HEK293 (cell line): ENCODE measurements around the gene MTUS2.

ENCODE experiments used
- CTCF ChIA-PET: fragments of 350-600 bp; formaldehyde crosslinking; extraction: SDS; loops from one replicate; lab custom pipeline; 2021; ENCODE audit warnings: antibody characterized with exemption; lab: Yijun Ruan, JAX
- POLR2A ChIA-PET: fragments of 300-600 bp; formaldehyde crosslinking; extraction: SDS; loops from one replicate; lab custom pipeline; 2020; ENCODE audit warnings: antibody characterized with exemption, inconsistent platforms; lab: Yijun Ruan, JAX
- H3K27ac ChIP-seq: fragments of 200-500 bp; sonication (Bioruptor generic); 2 replicates; pipeline ENCODE4 v1.5.1; 2014; ENCODE audit warnings: low read depth, low read length, control low read depth, inconsistent platforms; ENCODE audit errors: extremely low read depth
- H3K36me3 ChIP-seq, 2 experiments: fragments of 200-500 bp in 1 of 2; sonication (Bioruptor generic) in 1 of 2; 1 replicate in 1 of 2; 2 replicates in 1 of 2; pipeline ENCODE4 v1.5.1; 2014 to 2017; ENCODE audit warnings: inconsistent platforms in 2 of 2, low read length in 2 of 2; ENCODE audit not compliant: control insufficient read depth in 2 of 2, insufficient read depth in 1 of 2
- H3K4me1 ChIP-seq: fragments of 200-500 bp; sonication (Bioruptor generic); 2 replicates; pipeline ENCODE4 v1.5.1; 2014; ENCODE audit warnings: mild to moderate bottlenecking, low read length, inconsistent platforms; ENCODE audit not compliant: control insufficient read depth, insufficient read depth
- H3K4me3 ChIP-seq: 2 replicates; pipeline ENCODE4 v1.5.1; 2011; ENCODE audit warnings: low read depth, mild to moderate bottlenecking, control low read depth, low read length, moderate library complexity
- H3K9me3 ChIP-seq: fragments of 200-500 bp; sonication (Bioruptor generic); 2 replicates; pipeline ENCODE4 v1.5.1; 2014; ENCODE audit warnings: low read depth, low read length, inconsistent platforms; ENCODE audit not compliant: control insufficient read depth, insufficient read depth
- BCL11B ChIP-seq: fragments of 450-650 bp; formaldehyde crosslinking; IDR thresholded peaks from 2 replicates; pipeline ENCODE4 v1.5.1; 2016; ENCODE audit warnings: low read depth, missing biosample characterization, missing genetic modification characterization
- IKZF3 ChIP-seq: fragments of 450-650 bp; IDR thresholded peaks from 2 replicates; pipeline ENCODE4 v1.5.0; 2018; ENCODE audit warnings: missing biosample characterization, mild to moderate bottlenecking, missing genetic modification characterization, moderate library complexity
- KLF16 ChIP-seq: fragments of 450-650 bp; formaldehyde crosslinking; IDR thresholded peaks from 2 replicates; pipeline ENCODE4 v1.5.1; 2017; ENCODE audit warnings: missing biosample characterization, missing genetic modification characterization
- REPIN1 ChIP-seq: fragments of 450-650 bp; formaldehyde crosslinking; IDR thresholded peaks from 2 replicates; pipeline ENCODE4 v1.5.1; 2017; ENCODE audit warnings: missing biosample characterization, missing genetic modification characterization, low read depth
- ZFP37 ChIP-seq: fragments of 450-650 bp; formaldehyde crosslinking; IDR thresholded peaks from 2 replicates; pipeline ENCODE4 v1.5.1; 2016; ENCODE audit warnings: missing biosample characterization, missing genetic modification characterization
- ZNF19 ChIP-seq: fragments of 450-650 bp; formaldehyde crosslinking; IDR thresholded peaks from 2 replicates; pipeline ENCODE4; 2016; ENCODE audit warnings: missing biosample characterization, missing genetic modification characterization, low read depth
- ZNF214 ChIP-seq: fragments of 450-650 bp; formaldehyde crosslinking; IDR thresholded peaks from 2 replicates; pipeline ENCODE4 v1.5.1; 2017; ENCODE audit warnings: missing biosample characterization, mild to moderate bottlenecking, missing genetic modification characterization, borderline replicate concordance
- ZNF221 ChIP-seq: fragments of 450-650 bp; formaldehyde crosslinking; IDR thresholded peaks from 2 replicates; pipeline ENCODE4 v1.5.1; 2017; ENCODE audit warnings: missing biosample characterization, missing genetic modification characterization, borderline replicate concordance
- ZNF354C ChIP-seq: fragments of 450-650 bp; formaldehyde crosslinking; IDR thresholded peaks from 2 replicates; pipeline ENCODE4 v1.5.1; 2016; ENCODE audit warnings: missing biosample characterization, missing genetic modification characterization, low read depth, borderline replicate concordance
- ZNF398 ChIP-seq: fragments of 450-650 bp; formaldehyde crosslinking; IDR thresholded peaks from 2 replicates; pipeline ENCODE4 v1.5.1; 2017; ENCODE audit warnings: missing biosample characterization, missing genetic modification characterization
- ZNF426 ChIP-seq: fragments of 450-650 bp; formaldehyde crosslinking; IDR thresholded peaks from 2 replicates; pipeline ENCODE4 v1.5.1; 2017; ENCODE audit warnings: missing biosample characterization, missing genetic modification characterization, mild to moderate bottlenecking, inconsistent platforms, moderate library complexity
- ZNF488 ChIP-seq: fragments of 450-650 bp; formaldehyde crosslinking; IDR thresholded peaks from 2 replicates; pipeline ENCODE4 v1.5.1; 2016; ENCODE audit warnings: missing biosample characterization, missing genetic modification characterization
- ZNF544 ChIP-seq: fragments of 450-650 bp; formaldehyde crosslinking; IDR thresholded peaks from 2 replicates; pipeline ENCODE4 v1.5.0; 2017; ENCODE audit warnings: missing biosample characterization, missing genetic modification characterization
- ZNF610 ChIP-seq: fragments of 450-650 bp; formaldehyde crosslinking; IDR thresholded peaks from 2 replicates; pipeline ENCODE4 v1.5.1; 2016; ENCODE audit warnings: missing biosample characterization, missing genetic modification characterization, borderline replicate concordance
- ZNF660 ChIP-seq: fragments of 450-650 bp; IDR thresholded peaks from 2 replicates; pipeline ENCODE4 v1.5.1; 2018; ENCODE audit warnings: missing biosample characterization, mild to moderate bottlenecking, missing genetic modification characterization
- ZNF677 ChIP-seq: fragments of 450-650 bp; IDR thresholded peaks from 2 replicates; pipeline ENCODE4 v1.5.0; 2018; ENCODE audit warnings: missing biosample characterization, mild to moderate bottlenecking, missing genetic modification characterization, moderate library complexity
- ZNF791 ChIP-seq: fragments of 450-650 bp; formaldehyde crosslinking; IDR thresholded peaks from 2 replicates; pipeline ENCODE4 v1.5.1; 2016; ENCODE audit warnings: missing biosample characterization, missing genetic modification characterization
- ZNF837 ChIP-seq: fragments of 450-650 bp; formaldehyde crosslinking; IDR thresholded peaks from 2 replicates; pipeline ENCODE4 v1.5.1; 2016; ENCODE audit warnings: missing biosample characterization, missing genetic modification characterization
- ZXDB ChIP-seq: fragments of 450-650 bp; formaldehyde crosslinking; IDR thresholded peaks from 2 replicates; pipeline ENCODE4 v1.5.1; 2016; ENCODE audit warnings: missing biosample characterization, missing genetic modification characterization
- TF ChIP-seq, protein P1 (sequence below): fragments of 450-650 bp; formaldehyde crosslinking; conservative IDR thresholded peaks from 2 replicates; pipeline ENCODE4 v1.5.1; 2016; ENCODE audit warnings: low read depth, missing biosample characterization, missing genetic modification characterization
- TF ChIP-seq, protein P2 (sequence below): fragments of 450-650 bp; formaldehyde crosslinking; IDR thresholded peaks from 2 replicates; pipeline ENCODE4 v1.5.1; 2016; ENCODE audit warnings: missing biosample characterization, missing genetic modification characterization
- TF ChIP-seq, protein P3 (sequence below): fragments of 450-650 bp; formaldehyde crosslinking; IDR thresholded peaks from 2 replicates; pipeline ENCODE4 v1.5.1; 2016; ENCODE audit warnings: missing biosample characterization, missing genetic modification characterization

Gene MTUS2

GRCh38 chr13:29545988-29546387 is 725.8 kb downstream of the MTUS2 start (continued):
- TF ChIP-seq, protein P1, sequence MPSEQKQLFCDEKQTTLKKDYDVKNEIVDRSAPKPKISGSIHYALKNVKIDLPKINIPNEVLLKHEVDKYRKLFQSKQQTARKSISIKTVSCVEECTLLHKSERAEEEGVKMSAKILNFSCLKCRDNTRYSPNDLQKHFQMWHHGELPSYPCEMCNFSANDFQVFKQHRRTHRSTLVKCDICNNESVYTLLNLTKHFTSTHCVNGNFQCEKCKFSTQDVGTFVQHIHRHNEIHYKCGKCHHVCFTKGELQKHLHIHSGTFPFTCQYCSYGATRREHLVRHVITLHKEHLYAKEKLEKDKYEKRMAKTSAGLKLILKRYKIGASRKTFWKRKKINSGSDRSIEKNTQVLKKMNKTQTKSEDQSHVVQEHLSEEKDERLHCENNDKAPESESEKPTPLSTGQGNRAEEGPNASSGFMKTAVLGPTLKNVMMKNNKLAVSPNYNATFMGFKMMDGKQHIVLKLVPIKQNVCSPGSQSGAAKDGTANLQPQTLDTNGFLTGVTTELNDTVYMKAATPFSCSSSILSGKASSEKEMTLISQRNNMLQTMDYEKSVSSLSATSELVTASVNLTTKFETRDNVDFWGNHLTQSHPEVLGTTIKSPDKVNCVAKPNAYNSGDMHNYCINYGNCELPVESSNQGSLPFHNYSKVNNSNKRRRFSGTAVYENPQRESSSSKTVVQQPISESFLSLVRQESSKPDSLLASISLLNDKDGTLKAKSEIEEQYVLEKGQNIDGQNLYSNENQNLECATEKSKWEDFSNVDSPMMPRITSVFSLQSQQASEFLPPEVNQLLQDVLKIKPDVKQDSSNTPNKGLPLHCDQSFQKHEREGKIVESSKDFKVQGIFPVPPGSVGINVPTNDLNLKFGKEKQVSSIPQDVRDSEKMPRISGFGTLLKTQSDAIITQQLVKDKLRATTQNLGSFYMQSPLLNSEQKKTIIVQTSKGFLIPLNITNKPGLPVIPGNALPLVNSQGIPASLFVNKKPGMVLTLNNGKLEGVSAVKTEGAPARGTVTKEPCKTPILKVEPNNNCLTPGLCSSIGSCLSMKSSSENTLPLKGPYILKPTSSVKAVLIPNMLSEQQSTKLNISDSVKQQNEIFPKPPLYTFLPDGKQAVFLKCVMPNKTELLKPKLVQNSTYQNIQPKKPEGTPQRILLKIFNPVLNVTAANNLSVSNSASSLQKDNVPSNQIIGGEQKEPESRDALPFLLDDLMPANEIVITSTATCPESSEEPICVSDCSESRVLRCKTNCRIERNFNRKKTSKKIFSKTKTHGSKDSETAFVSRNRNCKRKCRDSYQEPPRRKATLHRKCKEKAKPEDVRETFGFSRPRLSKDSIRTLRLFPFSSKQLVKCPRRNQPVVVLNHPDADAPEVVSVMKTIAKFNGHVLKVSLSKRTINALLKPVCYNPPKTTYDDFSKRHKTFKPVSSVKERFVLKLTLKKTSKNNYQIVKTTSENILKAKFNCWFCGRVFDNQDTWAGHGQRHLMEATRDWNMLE (tag by site-specific recombination) = no peak
- TF ChIP-seq ZNF488 (tag by site-specific recombination) = no peak
- TF ChIP-seq ZNF19 (tag by site-specific recombination) = no peak
- TF ChIP-seq REPIN1 (tag by site-specific recombination) = no peak
- no peak for TF ChIP-seq ZNF221 (tag by site-specific recombination)

DNA sequence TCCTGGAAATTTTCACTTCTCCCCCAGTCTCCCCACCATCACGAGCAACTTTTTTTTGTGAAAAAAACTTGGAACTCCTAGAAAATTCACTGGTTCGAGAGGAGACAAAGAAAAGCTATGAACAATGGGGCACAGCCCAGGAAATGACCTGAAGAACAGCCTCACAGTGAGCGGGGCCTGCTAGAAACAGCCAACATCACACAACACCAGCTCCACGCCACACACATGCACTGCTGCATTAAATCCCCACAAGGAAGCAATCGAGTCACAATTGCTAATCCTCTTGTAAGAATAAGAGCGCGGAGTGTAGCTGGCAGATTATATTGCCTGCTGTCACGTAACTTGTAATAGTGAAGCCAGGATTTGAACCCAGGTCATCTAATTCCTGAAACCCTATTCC is 726.5 kb downstream of the MTUS2 start:
- TF ChIP-seq IKZF3 = no peak
- TF ChIP-seq ZNF837 (tag by site-specific recombination) = no peak
- no peak for TF ChIP-seq ZNF610 (tag by site-specific recombination)
- TF ChIP-seq ZNF660 (tag by site-specific recombination) = no peak
- no peak for TF ChIP-seq ZNF544 (tag by site-specific recombination)
- Histone ChIP-seq H3K36me3 (peaks cover 0 to 29% of the 10 kb centered on the region in 2 experiments; a peak in 2 of 3 replicates), H3K27ac (no peak overlapping the region), H3K4me1 (peaks cover 5% of the 10 kb centered on the region), H3K9me3 (no peaks in the 10 kb centered on the region), H3K4me3 (no peak overlapping the region)
- ChIA-PET CTCF (interaction anchor here (0.6 to 0.7 kb wide), 2 partner anchors 45 to 258 kb away, joined by 3 read pairs; no protein-coding TSS in a partner anchor), POLR2A (no interaction called here)

DNA sequence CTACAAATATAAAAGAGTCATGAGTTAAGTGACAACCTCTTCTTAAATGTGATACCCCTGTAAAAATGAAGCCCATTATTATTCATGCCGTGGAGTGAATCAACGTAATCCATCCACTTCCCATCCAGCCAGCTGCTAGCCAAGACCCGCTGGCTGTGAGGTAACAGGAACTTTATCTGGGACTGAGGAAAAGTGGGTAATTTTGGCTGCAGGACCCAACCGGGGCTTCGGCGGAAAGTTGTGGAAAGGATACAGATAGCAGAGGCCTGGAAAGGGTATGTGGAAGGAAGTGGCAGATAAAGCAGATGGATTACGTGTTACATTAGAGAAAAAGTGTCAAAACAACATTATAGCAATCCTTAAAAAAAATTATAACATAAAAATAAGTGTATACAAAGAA is 727.0 kb downstream of the MTUS2 start:
- ChIA-PET CTCF (interaction anchor here (0.6 to 0.7 kb wide), 2 partner anchors 44 to 258 kb away, joined by 3 read pairs; no protein-coding TSS in a partner anchor), POLR2A (no interaction called here)
- Histone ChIP-seq H3K9me3 (no peaks in the 10 kb centered on the region), H3K36me3 (peaks cover 0 to 33% of the 10 kb centered on the region in 2 experiments; a peak in 2 of 3 replicates), H3K4me1 (peaks cover 5% of the 10 kb centered on the region), H3K27ac (no peak overlapping the region), H3K4me3 (no peak overlapping the region)
- TF ChIP-seq, protein P2, sequence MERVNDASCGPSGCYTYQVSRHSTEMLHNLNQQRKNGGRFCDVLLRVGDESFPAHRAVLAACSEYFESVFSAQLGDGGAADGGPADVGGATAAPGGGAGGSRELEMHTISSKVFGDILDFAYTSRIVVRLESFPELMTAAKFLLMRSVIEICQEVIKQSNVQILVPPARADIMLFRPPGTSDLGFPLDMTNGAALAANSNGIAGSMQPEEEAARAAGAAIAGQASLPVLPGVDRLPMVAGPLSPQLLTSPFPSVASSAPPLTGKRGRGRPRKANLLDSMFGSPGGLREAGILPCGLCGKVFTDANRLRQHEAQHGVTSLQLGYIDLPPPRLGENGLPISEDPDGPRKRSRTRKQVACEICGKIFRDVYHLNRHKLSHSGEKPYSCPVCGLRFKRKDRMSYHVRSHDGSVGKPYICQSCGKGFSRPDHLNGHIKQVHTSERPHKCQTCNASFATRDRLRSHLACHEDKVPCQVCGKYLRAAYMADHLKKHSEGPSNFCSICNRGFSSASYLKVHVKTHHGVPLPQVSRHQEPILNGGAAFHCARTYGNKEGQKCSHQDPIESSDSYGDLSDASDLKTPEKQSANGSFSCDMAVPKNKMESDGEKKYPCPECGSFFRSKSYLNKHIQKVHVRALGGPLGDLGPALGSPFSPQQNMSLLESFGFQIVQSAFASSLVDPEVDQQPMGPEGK (tag by site-specific recombination) = no peak
- TF ChIP-seq ZNF837 (tag by site-specific recombination) (no peak), ZNF610 (tag by site-specific recombination) (no peak), ZNF677 (tag by site-specific recombination) (no peak), ZNF398 (tag by site-specific recombination) (no peak), ZXDB (tag by site-specific recombination) (no peak), ZFP37 (tag by site-specific recombination) (no peak), ZNF791 (tag by site-specific recombination) (no peak), BCL11B (no peak), ZNF426 (no peak), ZNF354C (tag by site-specific recombination) (no peak), ZNF214 (tag by site-specific recombination) (no peak), KLF16 (tag by site-specific recombination) (no peak)
- TF ChIP-seq, protein P3, sequence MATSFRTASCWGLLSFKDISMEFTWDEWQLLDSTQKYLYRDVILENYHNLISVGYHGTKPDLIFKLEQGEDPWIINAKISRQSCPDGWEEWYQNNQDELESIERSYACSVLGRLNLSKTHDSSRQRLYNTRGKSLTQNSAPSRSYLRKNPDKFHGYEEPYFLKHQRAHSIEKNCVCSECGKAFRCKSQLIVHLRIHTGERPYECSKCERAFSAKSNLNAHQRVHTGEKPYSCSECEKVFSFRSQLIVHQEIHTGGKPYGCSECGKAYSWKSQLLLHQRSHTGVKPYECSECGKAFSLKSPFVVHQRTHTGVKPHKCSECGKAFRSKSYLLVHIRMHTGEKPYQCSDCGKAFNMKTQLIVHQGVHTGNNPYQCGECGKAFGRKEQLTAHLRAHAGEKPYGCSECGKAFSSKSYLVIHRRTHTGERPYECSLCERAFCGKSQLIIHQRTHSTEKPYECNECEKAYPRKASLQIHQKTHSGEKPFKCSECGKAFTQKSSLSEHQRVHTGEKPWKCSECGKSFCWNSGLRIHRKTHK = no peak
